GM18867 (cell line): ENCODE measurements around the gene AOPEP.

Source experiments
- ATAC-seq: cut with Tn5 transposase; IDR thresholded peaks from one replicate; pipeline ENCODE4 v1.9.1; 2021; ENCODE audit warnings: mild to moderate bottlenecking, moderate library complexity; ENCODE audit not compliant: unreplicated experiment

The AOPEP gene

DNA sequence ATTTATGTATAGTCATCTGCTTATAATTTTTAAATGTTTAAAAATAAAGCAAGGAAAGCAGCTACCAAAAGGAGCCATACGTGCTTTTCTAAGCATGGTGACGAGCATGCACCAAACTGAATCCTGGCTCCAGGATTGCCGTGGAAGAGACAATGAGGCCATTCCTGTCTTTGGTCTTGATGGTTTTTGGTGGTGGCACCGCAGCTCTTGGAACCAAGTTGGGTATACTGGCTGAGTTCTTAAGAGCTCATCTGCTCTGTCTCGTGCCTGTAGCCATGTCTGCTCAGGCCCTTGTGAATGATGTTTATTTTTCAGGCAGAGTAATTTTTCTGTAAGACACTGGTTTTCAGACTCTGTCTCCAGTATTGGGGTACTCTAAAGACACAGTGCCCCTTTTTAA lies 345.0 kb downstream of the AOPEP start:
- no peak for ATAC-seq

DNA sequence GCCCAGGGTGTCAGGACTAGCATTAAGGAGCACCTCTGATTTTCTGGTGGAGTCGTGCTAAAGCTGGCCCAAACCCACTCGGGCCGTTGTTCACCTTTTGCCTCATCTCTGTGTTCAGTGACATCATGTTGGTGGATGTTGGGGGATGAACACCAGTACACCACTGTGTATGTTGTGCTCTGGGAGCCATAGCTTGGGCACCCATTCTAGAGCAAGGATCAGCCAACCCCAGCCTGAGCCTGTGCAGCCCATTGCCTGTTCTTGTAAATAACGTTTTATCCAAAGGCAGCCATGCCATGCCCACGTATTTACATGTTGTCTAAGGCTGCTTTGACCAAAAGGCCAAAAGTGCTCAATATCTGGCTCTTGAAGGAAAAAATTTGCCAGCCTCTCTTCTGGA lies 345.4 kb downstream of the AOPEP start:
- no peak for ATAC-seq

GRCh38 chr9:95073042-95073607 lies 346.6 kb downstream of the AOPEP start:
- ATAC-seq: no peak

DNA sequence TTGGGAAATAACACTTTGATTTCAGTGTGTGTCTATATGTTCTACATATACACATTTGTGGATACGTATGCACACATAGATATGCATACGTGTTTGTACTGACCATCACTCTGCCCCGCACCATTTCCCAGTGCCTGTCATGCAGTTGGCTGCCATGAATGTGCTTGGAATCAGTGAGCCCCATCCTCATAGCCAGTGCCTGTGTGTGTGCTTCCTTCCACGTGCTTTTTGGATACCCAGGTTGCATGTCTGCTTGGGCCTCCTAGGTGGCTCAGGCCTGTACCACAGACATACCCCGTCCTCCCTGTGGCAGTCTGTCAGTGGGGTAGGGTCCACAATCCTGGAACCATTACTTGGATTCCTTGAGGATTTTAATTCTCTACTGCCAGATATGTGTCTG lies 347.4 kb downstream of the AOPEP start:
- no peak for ATAC-seq

- no peak for ATAC-seq
Measured at GRCh38 chr9:95074632-95075031, 348.1 kb downstream of the AOPEP start.

- no peak for ATAC-seq
Measured at GRCh38 chr9:95075700-95076099, 349.2 kb downstream of the AOPEP start.

- no peak for ATAC-seq
Measured at GRCh38 chr9:95076696-95077052, 350.2 kb downstream of the AOPEP start.

GRCh38 chr9:95077053-95077765 lies 350.7 kb downstream of the AOPEP start:
- no peak for ATAC-seq

- no peak for ATAC-seq
Measured at GRCh38 chr9:95077766-95078370, 351.4 kb downstream of the AOPEP start.

DNA sequence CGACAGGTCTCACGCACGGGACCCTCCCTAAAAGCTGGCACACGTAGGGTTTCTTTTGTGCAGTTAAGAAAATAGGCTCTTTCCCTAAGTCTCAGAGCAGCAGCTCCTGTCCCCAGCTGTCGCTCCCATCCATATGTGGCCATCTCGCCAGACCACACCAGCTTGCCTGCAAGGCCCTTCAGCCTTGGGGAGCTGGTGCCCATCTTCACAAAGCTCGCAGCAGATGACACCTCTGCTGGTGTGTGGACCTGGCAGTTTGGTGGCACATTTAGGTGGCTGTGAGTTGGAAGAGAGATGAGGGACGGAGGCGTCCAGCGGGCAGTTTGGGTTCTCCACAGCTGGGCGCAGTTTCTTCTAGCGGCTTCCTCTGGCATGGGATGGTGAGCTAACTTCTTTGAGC lies 352.0 kb downstream of the AOPEP start:
- ATAC-seq: no peak

- ATAC-seq: no peak
Measured at GRCh38 chr9:95078939-95079338, 352.4 kb downstream of the AOPEP start.

DNA sequence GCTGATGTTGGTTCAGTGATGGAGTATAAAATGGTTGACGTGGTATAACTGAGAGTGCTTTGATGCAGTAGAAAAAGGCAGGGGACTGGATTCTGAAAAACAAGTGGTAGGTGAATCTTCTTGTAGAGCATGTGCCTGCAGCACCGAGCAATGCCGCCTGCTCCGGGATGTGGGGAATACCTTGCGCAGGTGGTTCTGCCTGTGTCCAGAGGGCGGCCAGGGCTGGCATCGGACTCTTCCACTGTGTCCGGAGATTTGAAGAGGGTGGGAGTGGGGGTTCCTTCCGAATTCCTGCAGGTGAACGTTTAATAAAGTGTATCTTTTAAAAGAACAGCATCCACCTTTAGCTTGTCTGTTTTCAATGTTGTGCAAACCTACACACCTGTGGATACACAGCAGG lies 353.0 kb downstream of the AOPEP start:
- no peak for ATAC-seq

GRCh38 chr9:95080961-95081647 lies 354.6 kb downstream of the AOPEP start:
- no peak for ATAC-seq

GRCh38 chr9:95081998-95082397 lies 355.5 kb downstream of the AOPEP start:
- ATAC-seq: no peak

DNA sequence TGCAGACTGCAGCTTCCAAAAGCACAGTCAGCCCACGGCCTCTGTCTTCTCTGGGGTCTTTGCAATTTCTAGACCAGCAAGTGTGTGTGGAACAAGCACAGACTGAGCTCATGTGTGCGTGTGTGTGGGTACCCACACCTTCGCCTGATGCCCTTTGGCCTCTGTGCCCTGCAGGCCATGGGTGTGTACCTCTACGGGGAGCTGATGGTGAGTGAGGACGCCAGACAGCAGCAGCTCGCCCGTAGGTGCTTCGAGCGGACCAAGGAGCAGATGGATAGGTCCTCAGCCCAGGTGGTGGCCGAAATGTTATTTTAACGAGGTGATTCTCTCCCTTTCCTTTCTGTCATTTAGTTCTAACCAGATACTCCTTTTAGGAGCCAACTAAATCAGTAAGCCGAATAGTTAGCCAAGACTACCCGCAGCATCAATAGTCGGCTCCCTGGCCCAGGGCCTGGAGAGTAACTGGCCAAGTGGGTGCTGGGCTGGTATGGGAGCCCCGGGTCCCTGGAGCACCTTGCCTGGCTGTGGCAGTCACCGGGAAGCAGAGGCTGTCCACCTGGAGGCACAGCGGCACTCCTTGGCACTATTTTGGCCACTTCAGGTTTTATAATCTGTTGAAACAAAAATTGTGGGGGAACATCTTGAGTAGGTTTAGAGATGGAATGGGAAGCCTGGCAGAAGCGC lies 356.0 kb downstream of the AOPEP start:
- ATAC-seq: no peak

- ATAC-seq: no peak
Measured at GRCh38 chr9:95083086-95083768, 356.7 kb downstream of the AOPEP start.

- no peak for ATAC-seq
Measured at GRCh38 chr9:95084254-95084934, 357.9 kb downstream of the AOPEP start.

- ATAC-seq: no peak
Measured at GRCh38 chr9:95085036-95085770, 358.7 kb downstream of the AOPEP start.

DNA sequence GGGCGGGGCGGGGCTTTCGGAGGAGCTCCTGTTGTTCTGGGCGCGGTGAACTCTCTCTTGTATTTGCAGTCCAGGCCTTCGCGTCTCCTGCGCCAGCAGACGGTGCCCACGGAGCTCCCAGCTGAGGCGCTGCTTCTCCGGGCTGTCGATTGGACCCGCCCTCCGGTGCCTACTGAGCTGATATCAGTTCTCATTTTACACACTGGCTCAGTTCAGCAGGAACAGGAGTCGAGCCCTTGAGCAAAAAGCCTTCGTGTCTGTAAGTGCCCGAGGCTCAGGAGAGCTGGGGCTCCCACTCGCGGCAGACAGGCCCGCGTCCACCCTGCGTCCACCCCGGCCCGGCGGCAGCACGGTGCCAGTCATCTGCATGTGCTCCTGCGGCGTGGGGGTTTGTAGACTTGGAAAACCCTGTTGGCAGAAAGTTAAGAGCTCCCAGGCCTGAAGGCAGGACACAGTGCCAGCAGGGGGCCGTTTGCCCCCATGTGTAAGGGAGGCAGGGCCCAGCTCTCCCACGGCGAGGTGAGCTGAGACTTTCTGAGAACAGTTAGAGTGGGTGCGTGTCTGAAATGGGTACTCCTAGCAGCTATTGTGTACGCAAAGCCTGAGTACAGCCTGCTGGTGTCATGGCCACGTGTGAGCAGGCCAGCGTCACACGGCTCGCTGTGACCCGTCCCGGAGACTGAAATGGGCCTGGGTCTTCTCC lies 359.5 kb downstream of the AOPEP start:
- ATAC-seq: no peak
